Activated T-cell treated with anti-CD3 and anti-CD28 coated beads, Interleukin-2, amount 50 U/mL, for 48 hours (primary cell): ENCODE results near the gene DIAPH2.
"Not testable (repeated sequence)": the region's sequence is repeated elsewhere in the genome, so short reads cannot be mapped to it uniquely, and the experiment has no call there.

Experiments
- DNase-seq, 2 experiments: peaks; one replicate each; pipeline ENCODE4 v3.0.0-alpha.2; 2020

DIAPH2 gene

DNA sequence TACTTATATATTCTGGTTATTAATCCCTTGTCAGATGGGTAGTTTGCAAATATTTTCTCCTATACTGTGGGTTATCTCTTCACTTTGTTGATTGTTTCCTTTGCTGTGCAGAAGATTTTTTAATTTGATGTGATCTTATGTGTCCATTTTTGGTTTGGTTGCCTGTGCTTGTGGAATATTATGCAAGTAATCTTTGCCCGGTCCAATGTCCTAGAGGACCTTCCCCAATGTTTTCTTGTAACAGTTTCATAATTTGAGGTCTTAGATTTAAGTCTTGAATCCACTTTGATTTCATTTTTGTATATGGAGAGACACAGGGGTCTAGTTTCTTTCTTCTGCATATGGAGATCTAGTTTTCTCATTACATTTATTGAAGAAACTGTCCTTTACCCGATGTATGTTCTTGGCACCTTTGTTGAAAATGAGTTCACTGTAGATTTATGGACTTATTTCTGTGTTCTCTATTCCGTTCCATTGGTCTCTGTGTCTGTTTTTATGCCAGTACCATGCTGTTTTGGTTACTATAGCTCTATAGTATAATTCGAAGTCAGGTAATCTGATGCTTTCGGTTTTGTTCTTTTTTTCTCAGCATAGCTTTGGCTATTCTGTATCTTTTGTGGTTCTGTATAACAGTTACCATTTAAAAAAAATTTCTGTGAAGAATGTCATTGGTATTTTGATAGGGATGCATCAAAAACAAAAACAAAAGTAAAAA is 34.7 kb downstream of the DIAPH2 start:
- no peak for DNase-seq

DNA sequence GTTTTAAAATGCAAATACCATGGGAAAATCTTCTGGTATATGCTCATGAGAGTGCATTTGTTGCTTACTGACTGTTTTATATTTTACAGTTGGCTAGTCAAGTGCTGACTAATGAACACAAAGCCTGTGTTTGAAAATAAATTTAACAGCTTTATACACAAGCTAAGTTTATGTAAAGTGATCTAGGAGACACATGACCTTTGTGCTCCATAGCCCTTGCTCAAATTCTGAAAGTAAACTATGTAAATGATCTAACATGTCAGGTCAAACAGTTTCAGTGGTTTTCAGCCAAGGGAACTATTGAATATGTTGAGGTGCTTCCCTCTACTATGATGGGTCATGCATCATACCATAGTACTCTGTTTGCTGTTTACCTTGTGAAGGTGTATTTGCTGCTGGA is 36.7 kb downstream of the DIAPH2 start:
- no peak for DNase-seq

DNA sequence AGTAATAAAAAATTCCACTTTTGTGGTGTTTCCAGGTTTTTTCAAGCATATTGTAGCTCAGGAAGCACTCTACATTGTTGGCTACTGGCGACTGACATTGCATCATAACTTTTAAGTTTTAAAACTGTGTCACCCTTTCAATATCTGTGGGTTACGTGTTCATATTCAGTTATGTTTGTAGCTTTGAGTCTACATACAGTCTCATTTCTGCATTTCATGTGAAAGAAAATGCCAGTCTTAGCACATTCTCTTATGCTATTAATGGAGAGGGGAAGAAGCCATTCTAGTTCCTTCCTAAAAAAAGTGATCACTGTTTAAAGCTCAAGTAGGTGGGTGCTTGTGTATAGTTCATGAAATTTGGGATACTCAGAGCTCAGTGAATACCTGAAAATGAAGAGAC is 38.1 kb downstream of the DIAPH2 start:
- no peak for DNase-seq

DNA sequence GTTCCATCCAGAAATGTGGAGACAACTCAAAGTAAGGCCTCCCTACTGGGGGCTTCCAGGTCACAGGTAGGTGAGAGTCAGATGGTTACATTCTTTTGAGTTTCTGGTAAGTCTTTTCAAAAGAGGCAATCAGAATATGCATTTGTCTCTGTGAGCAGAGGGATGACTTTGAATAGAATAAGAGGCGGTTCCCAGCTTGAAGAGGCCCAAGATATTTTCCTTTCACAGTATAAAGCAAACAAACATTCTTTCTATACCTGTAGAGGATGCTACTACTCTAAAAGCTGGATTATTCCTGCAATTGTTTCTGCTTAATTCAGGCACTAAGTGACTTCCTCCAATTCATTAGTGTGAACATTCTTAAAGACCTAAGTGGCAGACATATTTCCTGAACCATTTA is 44.4 kb downstream of the DIAPH2 start:
- DNase-seq, result no peak

DNA sequence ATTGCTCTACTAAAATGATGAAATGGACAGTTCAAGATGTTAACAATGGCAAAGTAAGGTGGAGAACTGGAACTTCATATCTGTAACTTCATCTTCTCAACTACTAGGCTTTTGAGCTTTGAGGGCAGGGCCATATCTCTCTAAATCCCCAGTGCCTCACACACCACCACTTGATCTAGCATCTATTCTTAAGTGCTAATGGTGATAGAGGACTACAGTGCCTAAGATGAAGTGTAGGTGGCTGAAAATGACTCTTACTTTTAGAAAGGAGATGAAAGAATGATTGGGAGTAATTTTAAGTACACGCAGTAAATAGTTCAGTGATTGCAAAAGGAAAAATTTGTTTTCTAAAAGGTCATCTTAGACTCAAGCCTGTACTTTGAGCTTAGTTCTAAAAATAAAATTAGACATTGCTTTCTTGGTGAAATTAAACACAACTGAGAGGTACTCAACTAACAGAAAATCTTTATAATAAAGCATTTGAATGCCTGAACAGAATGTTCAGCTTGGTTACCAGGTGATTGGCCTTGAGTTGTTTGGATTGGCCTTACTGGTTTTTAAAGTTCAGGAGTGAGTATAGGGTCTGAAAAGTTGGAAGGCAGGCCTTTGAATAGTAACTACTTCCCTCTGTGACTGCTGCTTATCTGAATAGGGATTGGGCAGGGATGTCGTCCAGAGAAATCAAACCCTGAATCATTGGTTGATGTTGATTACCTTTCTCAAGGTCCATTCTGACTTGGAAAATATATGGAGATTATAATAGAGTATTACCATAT is 45.4 kb downstream of the DIAPH2 start:
- no peak for DNase-seq

DNA sequence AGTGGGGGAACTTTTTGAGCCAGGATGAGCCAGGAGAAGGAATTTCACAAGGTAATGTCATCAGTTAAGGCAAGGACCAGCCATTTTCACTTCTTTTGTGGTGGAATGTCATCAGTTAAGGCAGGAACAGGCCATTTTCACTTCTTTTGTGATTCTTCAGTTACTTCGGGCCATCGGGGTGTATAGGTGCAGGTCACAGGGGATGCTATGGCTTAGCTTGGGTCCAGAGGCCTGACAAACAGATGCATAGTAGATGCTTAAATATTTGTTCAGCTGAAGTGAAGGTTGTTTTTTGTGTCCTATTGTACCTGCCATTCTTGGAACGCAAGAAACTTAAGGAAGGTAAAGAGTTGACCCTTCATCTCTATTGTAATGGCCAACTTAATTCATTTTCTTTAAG is 46.4 kb downstream of the DIAPH2 start:
- DNase-seq, result not testable (repeated sequence)

DNA sequence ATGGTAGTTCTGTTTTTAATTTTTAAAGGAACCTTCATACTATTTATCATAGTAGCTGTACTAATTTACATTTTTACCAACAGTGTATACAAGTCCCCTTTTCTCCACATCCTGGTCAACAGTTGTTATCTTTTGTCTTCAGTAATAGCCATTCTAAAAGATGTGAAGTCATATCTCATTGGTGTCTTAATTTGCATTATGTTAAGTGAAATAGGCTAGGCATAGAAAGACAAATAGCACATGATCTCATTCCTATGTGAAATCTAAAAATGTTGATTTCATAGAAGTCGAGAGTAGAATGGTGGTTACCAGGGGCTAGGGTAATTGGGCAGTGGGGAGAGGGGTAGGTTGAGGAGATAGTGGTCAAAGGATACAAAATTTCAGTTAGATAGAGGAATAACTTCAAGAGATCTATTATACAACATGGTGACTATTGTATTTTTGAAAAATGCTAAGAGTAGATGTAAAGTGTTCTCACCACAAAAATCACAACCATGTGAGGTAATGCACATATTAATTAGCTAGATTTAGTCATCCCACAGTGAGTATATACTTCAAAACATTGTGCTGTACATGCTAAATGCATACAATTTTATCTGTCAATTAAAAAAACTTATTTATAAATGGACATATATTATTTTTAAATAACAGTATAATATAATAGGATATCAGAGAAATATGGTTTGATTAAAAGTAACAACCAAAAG is 58.9 kb downstream of the DIAPH2 start:
- no peak for DNase-seq

DNA sequence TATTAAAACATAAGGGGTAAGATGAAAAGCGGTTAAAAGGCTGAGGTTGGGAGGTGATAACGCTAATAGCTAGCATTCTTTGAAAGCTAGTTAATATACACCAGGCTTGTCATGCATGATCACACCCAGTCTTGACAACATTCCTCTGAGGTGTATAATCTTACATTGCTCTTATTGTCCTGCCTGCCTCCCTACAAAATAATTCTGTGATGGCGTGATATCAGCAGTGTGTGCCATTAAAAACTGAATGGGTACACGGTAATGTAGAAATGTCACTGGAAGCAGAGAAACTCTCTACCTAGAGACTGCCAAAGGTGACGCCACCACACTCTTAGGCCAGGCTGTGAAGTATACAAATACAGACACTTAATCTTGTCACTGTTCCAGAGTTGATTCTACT is 68.1 kb downstream of the DIAPH2 start:
- DNase-seq, result no peak

DNA sequence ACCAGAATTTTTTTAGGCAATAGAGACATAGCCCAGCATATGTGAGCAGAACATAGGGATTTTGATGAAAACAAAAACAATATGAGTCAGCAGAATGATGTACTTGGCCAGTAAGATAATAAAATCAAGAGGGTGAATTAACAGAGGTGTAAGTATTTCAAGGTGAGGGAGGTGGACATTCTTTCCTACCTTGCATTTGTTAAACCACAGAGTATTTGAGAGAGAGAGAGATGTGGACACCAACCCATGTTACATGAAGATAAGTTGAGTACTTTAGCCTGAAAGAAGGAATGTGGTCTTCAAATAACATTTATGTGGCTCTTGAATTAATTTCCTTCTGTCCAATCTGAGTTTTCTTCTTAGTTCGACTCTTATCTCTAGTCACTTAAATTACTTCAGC is 68.6 kb downstream of the DIAPH2 start:
- DNase-seq, result no peak

DNA sequence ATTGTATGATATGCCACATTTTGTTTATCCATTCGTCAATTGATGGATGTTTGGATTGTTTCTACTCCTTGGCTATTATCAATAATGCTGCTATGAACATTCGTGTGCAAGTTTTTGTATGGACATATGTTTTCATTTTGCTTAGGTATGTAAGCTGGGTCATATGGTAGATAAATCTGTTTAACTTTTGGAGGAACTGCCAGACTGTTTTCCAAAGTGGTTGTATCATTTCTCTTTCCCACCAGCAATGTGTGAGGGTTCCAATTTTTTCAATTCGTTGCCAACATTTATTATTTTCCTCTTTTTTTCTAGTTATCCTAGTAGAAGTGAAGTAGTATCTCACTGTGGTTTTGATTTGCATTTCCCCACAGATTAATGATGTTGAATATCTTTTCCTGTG is 71.8 kb downstream of the DIAPH2 start:
- DNase-seq, result no peak

DNA sequence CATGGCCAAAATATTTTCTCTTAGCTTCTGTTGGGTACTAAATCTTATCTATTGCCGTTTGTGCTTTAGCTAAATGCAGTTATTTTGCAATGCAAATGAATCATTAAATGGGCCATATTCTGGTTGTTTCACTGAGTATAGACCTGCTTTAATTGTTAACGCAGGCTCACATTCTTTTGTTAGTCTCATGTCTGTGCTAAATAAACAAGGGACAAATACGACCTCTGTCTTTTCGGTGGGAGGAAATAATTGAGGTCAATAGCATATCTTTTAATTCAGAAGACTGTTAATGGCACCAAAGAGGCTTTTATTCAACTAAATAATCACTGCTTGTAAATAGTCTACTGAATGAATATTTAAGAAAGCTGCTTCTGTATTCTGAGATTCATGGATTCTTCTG is 76.9 kb downstream of the DIAPH2 start:
- DNase-seq, result no peak

DNA sequence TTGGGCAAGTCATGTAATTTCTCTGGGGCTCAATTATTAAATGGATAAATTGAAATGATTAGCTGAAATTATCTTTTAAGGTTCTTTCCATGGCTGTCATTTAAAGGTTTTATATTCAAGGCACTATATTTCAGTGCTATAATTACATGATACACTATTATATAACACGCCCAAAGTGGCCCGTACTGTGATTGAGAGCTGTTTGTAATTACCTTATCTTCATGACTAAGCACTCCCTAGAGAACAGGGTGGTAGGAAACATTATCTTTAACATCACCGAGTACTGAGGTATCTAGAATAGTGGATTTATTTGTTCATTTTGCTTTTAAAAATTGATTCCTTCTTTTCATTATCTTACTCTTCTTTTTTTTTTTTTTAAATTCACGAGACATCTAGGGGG is 79.0 kb downstream of the DIAPH2 start:
- DNase-seq, result no peak

DNA sequence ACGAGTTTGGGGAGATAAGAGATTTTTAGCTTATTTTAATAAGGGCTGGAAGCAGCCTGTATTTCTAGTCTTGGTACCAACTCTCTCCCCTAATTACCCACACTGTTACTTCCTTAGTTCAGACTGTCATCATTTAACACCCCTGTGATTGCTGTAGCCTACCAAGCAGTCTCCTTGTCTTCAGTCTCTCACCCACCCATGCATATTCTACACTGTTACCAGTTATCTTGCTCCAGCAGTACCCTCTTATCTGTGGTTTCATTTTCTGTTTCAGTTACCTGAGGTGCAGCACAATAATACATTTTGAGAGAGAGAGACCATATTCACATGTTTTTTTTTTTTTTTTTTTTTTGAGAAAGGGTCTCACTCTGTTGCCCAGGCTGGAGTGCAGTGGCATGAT is 80.2 kb downstream of the DIAPH2 start:
- no peak for DNase-seq

DNA sequence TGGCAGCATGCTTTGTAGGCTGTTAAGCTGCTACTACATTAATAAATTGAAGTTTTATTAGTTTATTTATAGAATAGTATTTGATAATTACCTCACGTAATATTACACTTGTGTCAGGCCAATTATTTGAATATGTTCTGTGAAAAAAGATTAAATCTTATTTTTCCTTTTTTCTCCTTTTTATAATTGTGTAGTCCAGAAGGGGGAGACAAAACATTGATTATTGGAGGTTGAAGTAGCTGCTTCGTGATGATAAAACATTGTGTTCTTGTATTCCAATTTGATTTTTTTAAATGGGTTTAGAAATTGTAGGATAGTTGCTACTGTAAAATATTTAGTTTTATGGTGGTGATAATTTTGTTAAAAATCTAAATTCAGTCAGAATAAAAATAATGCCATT is 85.7 kb downstream of the DIAPH2 start:
- DNase-seq, result no peak

DNA sequence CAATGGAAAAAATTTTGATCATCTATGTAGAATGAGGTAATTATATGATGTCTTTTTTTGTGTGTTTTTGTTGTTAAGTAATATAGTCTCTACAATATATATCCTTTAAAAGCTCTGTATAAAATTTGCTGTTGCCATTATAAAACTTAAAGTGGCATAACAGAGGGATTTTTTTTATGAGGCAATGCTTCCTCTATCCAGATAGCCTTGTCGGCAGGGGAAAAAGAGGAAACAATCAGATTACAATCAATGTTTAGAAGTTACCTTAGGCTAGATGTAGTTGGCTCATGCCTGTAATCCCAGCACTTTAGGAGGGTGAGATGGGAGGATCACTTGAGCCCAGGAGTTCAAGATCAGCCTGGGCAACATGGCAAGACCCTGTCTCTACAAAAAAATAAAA is 86.8 kb downstream of the DIAPH2 start:
- DNase-seq, result no peak

DNA sequence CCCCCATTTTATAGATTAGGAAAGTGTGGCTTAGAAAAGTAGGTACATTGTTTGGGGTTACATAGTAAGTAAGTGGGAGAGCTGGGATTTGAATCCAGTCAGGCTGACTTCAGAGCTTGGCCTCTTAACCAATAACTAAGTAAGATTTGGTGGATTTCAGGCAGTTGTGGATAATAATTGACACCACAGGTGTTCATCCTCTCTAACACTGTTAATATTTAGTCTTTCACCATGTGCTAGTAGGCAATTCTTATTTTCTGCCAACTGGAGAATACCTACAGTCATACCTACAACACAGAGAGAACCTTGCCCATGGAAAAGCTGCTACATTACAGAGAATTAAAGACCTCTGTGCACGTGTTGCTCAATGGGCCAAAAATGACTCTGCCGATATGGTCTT is 89.5 kb downstream of the DIAPH2 start:
- no peak for DNase-seq

DNA sequence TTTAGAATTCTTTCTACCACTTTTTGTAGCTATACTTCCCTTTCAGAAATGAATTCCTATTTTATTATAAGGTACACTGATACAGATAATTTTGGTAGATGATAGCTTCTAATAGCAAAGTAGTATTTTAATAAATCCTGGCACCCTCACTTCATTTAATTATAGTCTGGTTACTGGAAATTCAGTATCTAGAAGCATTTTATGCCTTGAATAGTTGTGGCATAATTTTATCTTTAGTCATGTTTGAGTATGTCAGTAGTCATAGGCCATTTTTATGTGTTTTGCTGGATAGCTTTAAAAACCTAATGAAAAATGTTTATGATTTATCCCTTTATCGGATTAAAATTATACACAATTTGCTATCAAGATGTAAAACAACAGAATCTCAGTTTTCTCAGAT is 92.3 kb downstream of the DIAPH2 start:
- DNase-seq, result no peak

DNA sequence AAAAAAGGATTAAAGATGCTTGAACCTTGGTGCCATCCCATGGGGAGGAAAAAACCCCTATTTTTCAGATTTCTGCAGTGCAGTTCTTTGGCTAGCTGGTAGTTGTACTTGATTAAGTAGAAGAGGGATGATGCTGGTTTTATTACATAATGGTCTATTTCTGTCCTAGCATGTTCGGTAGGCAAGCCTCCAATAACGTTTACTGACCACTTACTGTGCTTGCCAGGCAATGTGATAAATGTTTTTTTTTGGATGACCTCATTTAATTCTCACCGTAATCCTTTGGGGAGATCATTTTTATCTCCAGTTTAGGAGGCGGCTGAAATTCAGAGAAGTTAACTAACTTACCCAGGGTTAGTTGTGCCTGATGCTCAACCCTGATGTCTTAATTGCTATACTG is 106.9 kb downstream of the DIAPH2 start:
- DNase-seq, result no peak

DNA sequence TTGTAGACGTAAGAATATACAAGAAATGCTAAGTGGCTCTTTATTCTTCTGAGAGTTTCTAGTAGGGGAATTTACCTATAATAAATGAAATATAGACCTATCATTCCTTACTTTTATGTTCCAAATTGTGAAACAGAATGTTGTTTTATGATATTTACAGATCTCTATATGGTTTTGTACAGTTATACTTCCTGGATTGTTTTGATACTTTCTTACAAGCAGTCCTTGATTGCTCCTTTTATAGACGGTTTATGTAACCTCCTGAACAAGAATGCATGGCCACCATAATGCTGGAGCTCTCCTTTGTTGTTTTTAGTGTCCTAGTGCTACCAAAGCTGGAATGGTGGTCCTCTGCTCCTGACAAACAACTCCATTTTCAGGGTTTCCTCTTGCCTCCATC is 107.4 kb downstream of the DIAPH2 start:
- no peak for DNase-seq

DNA sequence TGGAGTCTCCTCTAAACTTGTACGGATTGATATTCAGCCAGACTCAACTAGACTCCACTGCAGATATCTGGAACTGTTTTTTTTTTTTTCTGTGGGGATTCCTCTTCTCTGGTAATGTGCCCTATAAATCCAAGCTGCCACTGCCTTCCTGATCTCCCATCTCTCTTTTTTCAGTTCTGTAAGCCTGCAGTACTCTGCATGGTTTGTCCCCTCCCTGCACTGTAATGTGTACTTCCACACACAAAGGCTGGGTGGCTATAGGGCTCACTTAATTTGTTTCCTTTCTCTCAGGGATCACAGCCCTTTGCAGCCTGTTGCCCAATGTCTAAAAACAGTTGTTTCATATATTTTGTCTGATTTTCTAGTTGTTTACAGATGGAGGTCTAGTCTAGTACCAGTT is 114.3 kb downstream of the DIAPH2 start:
- DNase-seq, result no peak

DNA sequence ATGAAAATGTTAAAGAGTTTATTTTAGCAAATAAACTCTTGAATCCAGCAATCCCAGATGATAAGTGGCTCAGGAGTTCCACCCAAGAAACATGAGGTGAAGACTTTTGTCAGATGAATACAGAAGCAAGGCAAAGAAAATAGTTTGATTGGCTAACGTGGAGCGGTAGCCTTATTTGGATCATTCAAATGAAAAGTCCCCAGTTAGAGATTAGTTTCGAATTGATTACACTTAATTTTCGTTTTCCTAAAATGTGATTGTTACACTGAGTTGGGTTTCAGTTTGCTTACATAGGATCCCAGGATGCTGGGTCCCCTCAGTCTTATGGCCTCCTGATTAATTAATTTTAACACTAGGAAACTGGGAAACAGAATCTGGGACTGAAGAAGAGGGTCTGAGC is 122.7 kb downstream of the DIAPH2 start:
- no peak for DNase-seq

DNA sequence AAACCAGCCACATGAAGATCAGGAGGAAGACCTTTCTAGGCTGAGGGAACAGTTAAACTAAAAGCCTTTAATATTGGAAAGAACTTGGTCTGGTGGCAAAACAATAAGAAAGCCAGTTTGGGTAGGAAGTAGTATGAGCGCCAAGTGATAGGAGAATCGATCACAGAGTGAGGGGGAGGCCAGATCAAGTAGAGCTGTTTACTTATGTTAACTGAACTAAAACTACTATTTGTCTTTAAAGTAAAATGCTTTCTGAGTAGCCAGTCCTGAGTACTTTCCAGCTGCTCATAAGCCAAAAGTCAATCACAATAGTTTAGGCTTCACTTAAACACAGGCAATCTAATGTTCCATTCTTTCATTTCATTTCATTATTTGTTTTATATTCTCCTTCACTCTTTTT is 136.3 kb downstream of the DIAPH2 start:
- no peak for DNase-seq

DNA sequence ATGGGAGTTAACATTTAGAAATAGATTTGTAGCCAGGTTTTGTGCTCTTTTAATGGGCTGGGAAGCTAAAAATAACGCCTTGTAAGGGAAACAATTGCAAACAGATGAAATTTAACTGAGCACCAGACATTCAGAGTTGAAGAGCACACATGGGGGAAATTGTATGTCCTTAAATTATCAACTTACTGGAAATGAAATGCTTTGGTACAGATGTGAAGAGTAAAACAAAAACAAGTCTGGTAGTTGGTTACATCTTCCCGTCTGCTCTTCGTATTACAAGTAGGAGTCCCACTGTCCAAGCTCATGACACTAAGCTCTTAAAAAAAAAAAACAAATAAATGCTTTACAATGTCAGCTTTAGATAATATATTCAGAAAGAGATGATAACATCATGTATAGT is 139.5 kb downstream of the DIAPH2 start:
- DNase-seq, result no peak

DNA sequence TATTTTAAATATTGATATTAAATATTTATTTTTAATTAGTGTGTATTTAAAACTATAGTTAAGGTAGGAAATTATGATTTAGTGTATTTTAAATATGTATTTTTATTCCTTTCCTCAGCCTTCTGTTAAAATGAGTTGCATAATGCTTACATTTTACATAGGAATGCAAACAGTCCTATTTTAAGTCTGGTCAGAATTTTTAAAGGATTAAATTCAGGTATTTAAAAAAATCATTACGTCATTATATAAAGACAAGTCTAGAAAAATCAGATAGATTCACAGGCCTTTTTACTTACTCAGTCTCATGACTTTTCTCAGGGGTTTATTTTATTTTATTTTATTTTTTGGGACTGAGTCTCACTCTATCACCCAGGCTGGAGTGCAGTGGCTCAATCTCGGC is 148.7 kb downstream of the DIAPH2 start:
- no peak for DNase-seq
